D721Med (cell line): ENCODE measurements around the gene DEPDC5.

Experiments used
- DNase-seq: peaks from one replicate; pipeline ENCODE4 v3.0.0; 2011; ENCODE audit warnings: low spot score; ENCODE audit not compliant: insufficient read length
- FAIRE-seq: peaks from 2 replicates; lab custom pipeline; 2011; peaks lifted over from hg19 to GRCh38; lab: Jason Lieb, UNC
- CTCF ChIP-seq: IDR thresholded peaks from 2 replicates; pipeline ENCODE4 v1.5.1; 2012; ENCODE audit warnings: mild to moderate bottlenecking, control low read depth; ENCODE audit not compliant: insufficient read depth; ENCODE audit errors: missing control alignments

Gene DEPDC5

GRCh38 chr22:31954535-31955523 lies 201.0 kb downstream of the DEPDC5 start:
- DNase-seq (no peak), FAIRE-seq (no peak)
- TF ChIP-seq CTCF, result no peak

DNA sequence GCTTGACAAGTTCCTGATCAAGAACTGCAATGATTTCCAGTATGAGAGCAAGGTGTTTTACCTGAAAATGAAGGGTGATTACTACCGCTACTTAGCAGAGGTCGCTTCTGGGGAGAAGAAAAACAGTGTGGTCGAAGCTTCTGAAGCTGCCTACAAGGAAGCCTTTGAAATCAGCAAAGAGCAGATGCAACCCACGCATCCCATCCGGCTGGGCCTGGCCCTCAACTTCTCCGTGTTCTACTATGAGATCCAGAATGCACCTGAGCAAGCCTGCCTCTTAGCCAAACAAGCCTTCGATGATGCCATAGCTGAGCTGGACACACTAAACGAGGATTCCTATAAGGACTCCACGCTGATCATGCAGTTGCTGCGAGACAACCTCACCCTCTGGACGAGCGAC lies 202.5 kb downstream of the DEPDC5 start:
- FAIRE-seq (no peak), DNase-seq (no peak)
- TF ChIP-seq CTCF, result no peak
